HCT116 (cell line): ENCODE measurements around the gene DARS1. TPM values are rescaled to one million over a fixed set of nuclear protein-coding genes. Genes with fewer than 3 reads are reported as not detected.

Experiments
- ATAC-seq: fragments of 200-7000 bp; cut with Tn5 transposase; 2 replicates; pipeline ENCODE4 v1.9.1; 2020; ENCODE audit warnings: mild to moderate bottlenecking, moderate library complexity
- BruUV-seq: library from RNA; stranded (reverse); fragments of 400-500 nt; replicated peaks from 2 replicates; lab custom pipeline; 2021; lab: Mats Ljungman, UMichigan
- CTCF ChIA-PET: fragments of 300-600 bp; sonication (Branson Sonifier 250); formaldehyde crosslinking; loops from one replicate; lab custom pipeline; 2021; ENCODE audit warnings: antibody characterized with exemption; lab: Charles Lee
- POLR2A ChIA-PET: fragments of 300-600, 350-600 bp; sonication (Branson Sonifier 250); formaldehyde crosslinking; loops from one replicate; lab custom pipeline; 2021; ENCODE audit warnings: antibody characterized with exemption; lab: Charles Lee
- RAD21 ChIA-PET, 2 experiments: fragments of 300-600 bp; sonication (Branson Sonifier 250); formaldehyde crosslinking; loops; one replicate each; lab custom pipeline; 2023; ENCODE audit warnings: low total read pairs in 2 of 2; ENCODE audit not compliant: uncharacterized antibody in 2 of 2, unreplicated experiment in 2 of 2, low non-redundant PET in 1 of 2; lab: Charles Lee
- DNase-seq: peaks from one replicate; pipeline ENCODE4 v3.0.0-alpha.2; 2010; ENCODE audit warnings: low read depth, low spot score
- H2AFZ ChIP-seq: fragments of 200-600 bp; shearing (Covaris generic), sonication (generic); 2 replicates; pipeline ENCODE4 v1.6.1; 2017; ENCODE audit warnings: low read depth, mixed run types, mixed read lengths, antibody characterized with exemption, low read length; ENCODE audit not compliant: poor library complexity, severe bottlenecking
- H3K27ac ChIP-seq: 2 replicates; pipeline ENCODE4 v1.5.1; 2012; ENCODE audit warnings: low read depth, low read length
- H3K27me3 ChIP-seq: fragments of 200-600 bp; sonication (generic); 2 replicates; pipeline ENCODE4 v1.6.1; 2016; ENCODE audit warnings: mixed run types, low read length, mixed read lengths; ENCODE audit not compliant: insufficient read depth
- H3K36me3 ChIP-seq, 2 experiments: fragments of 200-500 bp in 1 of 2; fragments of 200-600 bp in 1 of 2; sonication (Bioruptor generic) in 1 of 2; sonication (generic) in 1 of 2; 2 replicates each; pipeline versions ENCODE4 v1.5.1 to v1.6.1; 2014 to 2016; ENCODE audit warnings: low read length in 2 of 2, inconsistent platforms in 1 of 2, mixed read lengths in 1 of 2, mixed run types in 1 of 2; ENCODE audit not compliant: insufficient read depth in 2 of 2, control insufficient read depth in 1 of 2
- H3K4me1 ChIP-seq, 2 experiments: fragments of 200-600 bp in 1 of 2; sonication (generic) in 1 of 2; 2 replicates each; pipeline versions ENCODE4 v1.5.1 to v1.6.1; 2012 to 2017; ENCODE audit warnings: low read length in 2 of 2, inconsistent platforms in 1 of 2, mild to moderate bottlenecking in 1 of 2, mixed read lengths in 1 of 2, mixed run types in 1 of 2, moderate library complexity in 1 of 2; ENCODE audit not compliant: insufficient read depth in 2 of 2, control insufficient read depth in 1 of 2
- H3K4me2 ChIP-seq: fragments of 200-600 bp; sonication (generic); 2 replicates; pipeline ENCODE4 v1.6.1; 2017; ENCODE audit warnings: mixed run types, low read length, mixed read lengths
- H3K4me3 ChIP-seq, 2 experiments: fragments of 200-600 bp in 1 of 2; sonication (generic) in 1 of 2; replicated peaks in 1 of 2; 2 replicates each; pipeline ENCODE4 v1.5.1; 2011 to 2016; ENCODE audit warnings: low read length in 2 of 2, control low read depth in 1 of 2, low read depth in 1 of 2, mild to moderate bottlenecking in 1 of 2, mixed read lengths in 1 of 2, mixed run types in 1 of 2
- H3K79me2 ChIP-seq: fragments of 200-600 bp; sonication (generic); 2 replicates; pipeline ENCODE4 v1.6.1; 2017; ENCODE audit warnings: mild to moderate bottlenecking, mixed run types, low read length, moderate library complexity, mixed read lengths; ENCODE audit not compliant: insufficient read depth
- H3K9ac ChIP-seq: fragments of 200-600 bp; sonication (generic); 2 replicates; pipeline ENCODE4 v1.6.1; 2016; ENCODE audit warnings: low read length, mixed read lengths
- H3K9me2 ChIP-seq: fragments of 200-600 bp; sonication (generic), shearing (Covaris generic); 2 replicates; pipeline ENCODE4 v1.6.1; 2017; ENCODE audit warnings: mixed run types, mild to moderate bottlenecking, moderate library complexity; ENCODE audit not compliant: insufficient read depth
- H3K9me3 ChIP-seq, 2 experiments: fragments of 200-500 bp in 1 of 2; fragments of 200-600 bp in 1 of 2; sonication (Bioruptor generic) in 1 of 2; sonication (generic) in 1 of 2; 2 replicates each; pipeline ENCODE4 v1.6.1; 2014 to 2017; ENCODE audit warnings: low read length in 2 of 2, mixed read lengths in 2 of 2, inconsistent platforms in 1 of 2, low read depth in 1 of 2, mild to moderate bottlenecking in 1 of 2, mixed run types in 1 of 2, moderate library complexity in 1 of 2; ENCODE audit not compliant: control insufficient read depth in 1 of 2, insufficient read depth in 1 of 2
- H4K20me1 ChIP-seq: fragments of 200-600 bp; sonication (generic), shearing (Covaris generic); 2 replicates; pipeline ENCODE4 v1.6.1; 2017; ENCODE audit warnings: mixed run types, mild to moderate bottlenecking, moderate library complexity; ENCODE audit not compliant: insufficient read depth
- CBX3 ChIP-seq: IDR thresholded peaks from 2 replicates; pipeline ENCODE4 v1.6.1; 2012; ENCODE audit warnings: low read depth
- CEBPB ChIP-seq: IDR thresholded peaks from 2 replicates; pipeline ENCODE4 v1.6.1; 2012; ENCODE audit warnings: low read depth
- EGR1 ChIP-seq: IDR thresholded peaks from 2 replicates; pipeline ENCODE4 v1.6.1; 2012; ENCODE audit warnings: low read depth
- FOSL1 ChIP-seq: IDR thresholded peaks from 2 replicates; pipeline ENCODE4 v1.6.1; 2012; ENCODE audit warnings: low read depth
- JUND ChIP-seq: IDR thresholded peaks from 2 replicates; pipeline ENCODE4 v1.6.1; 2012
- POLR2A ChIP-seq: IDR thresholded peaks from 2 replicates; pipeline ENCODE4 v1.7.0; 2011; ENCODE audit warnings: borderline replicate concordance; ENCODE audit not compliant: insufficient read depth, insufficient read length; ENCODE audit errors: extremely low read depth
- POLR2AphosphoS5 ChIP-seq: IDR thresholded peaks from 2 replicates; pipeline ENCODE4 v1.6.1; 2011; ENCODE audit warnings: mild to moderate bottlenecking, low read depth, low read length, moderate library complexity
- SIN3A ChIP-seq: IDR thresholded peaks from 2 replicates; pipeline ENCODE4 v1.6.1; 2012; ENCODE audit warnings: low read depth
- SP1 ChIP-seq: IDR thresholded peaks from 2 replicates; pipeline ENCODE4 v1.6.1; 2012; ENCODE audit warnings: low read depth
- SRF ChIP-seq: IDR thresholded peaks from 2 replicates; pipeline ENCODE4 v1.6.1; 2012; ENCODE audit warnings: low read depth
- TCF7L2 ChIP-seq: IDR thresholded peaks from 2 replicates; pipeline ENCODE4 v1.7.0; 2011; ENCODE audit warnings: borderline replicate concordance, inconsistent platforms; ENCODE audit not compliant: insufficient read depth, insufficient read length; ENCODE audit errors: extremely low read depth
- YY1 ChIP-seq: IDR thresholded peaks from 2 replicates; pipeline ENCODE4 v1.6.1; 2011; ENCODE audit warnings: low read length, low read depth, moderate library complexity, mild to moderate bottlenecking; ENCODE audit not compliant: insufficient replicate concordance; ENCODE audit errors: extremely low read depth
- ZFX ChIP-seq: fragments of 450-650 bp; IDR thresholded peaks from 2 replicates; pipeline ENCODE4 v1.6.1; 2017
- ZNF274 ChIP-seq: fragments of 200-500 bp; sonication (Bioruptor generic); IDR thresholded peaks from 2 replicates; pipeline ENCODE4 v1.6.1; 2014; ENCODE audit warnings: mild to moderate bottlenecking, low read depth, low read length, inconsistent platforms
- intact Hi-C: fragments of 100-400 bp; cut with micrococcal nuclease; formaldehyde crosslinking; loops from 2 replicates; pipeline ENCODE4 v1.10.0; 2022
- total RNA-seq: library from RNA; stranded (reverse); gene quantifications from one replicate; pipeline ENCODE4 v1.2.1, GENCODE V29; 2021; ENCODE audit not compliant: unreplicated experiment
- TF ChIP-seq, protein P1 (sequence below): IDR thresholded peaks from 2 replicates; pipeline ENCODE4 v1.6.1; 2012; ENCODE audit warnings: low read depth
- TF ChIP-seq, protein P2 (sequence below): IDR thresholded peaks from 2 replicates; pipeline ENCODE4 v1.6.1; 2012

The DARS1 gene
- total RNA-seq, 1 experiment from 2014 or later = 94.8 TPM

DNA sequence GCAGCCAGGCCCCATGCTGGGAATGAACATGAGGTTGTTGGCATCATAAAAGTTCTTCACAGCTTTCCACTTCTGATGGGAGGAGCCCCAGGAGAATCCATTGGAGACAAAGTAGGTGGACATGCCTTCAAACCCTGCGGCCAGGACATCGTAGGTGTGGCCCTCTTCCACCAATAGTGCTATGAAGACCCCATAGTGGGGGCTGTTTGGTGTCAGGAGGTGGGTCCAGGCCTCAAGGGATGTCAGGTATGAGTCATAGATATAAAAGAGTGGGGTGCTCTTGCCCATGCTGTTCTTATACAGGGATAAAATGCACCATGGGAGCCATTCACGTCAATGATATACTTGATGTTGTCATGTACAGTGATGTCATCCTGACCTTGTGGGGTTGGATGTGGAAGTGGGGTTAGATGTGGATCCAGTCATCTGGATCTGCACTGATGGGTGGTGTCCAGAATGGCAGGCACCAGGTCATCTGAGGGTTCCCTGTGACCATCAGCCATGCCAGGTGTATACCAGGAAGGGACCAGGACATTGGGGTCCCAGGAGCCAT lies 87.1 kb downstream of the DARS1 start:
- H3K9me2 ChIP-seq = no peaks in the 10 kb centered on the region
- H3K4me2 ChIP-seq = no peak overlapping the region
- H3K9me3 ChIP-seq = no peaks in the 10 kb centered on the region
- no peak overlapping the region for H3K9ac ChIP-seq
- H3K4me3 ChIP-seq = no peak overlapping the region
- H3K27ac ChIP-seq = no peak overlapping the region
- TF ChIP-seq YY1 (no peak), POLR2A (no peak)
- intact Hi-C loops = no loop called here
- H3K36me3 ChIP-seq = no peaks in the 10 kb centered on the region
- BruUV-seq = no TSS peak
- ChIA-PET RAD21 (no interaction called here), POLR2A (no interaction called here), CTCF (no interaction called here)
- ATAC-seq (no peak), DNase-seq (no peak)
- H3K27me3 ChIP-seq = no peaks in the 10 kb centered on the region
- no peaks in the 10 kb centered on the region for H3K4me1 ChIP-seq
- H2AFZ ChIP-seq = no peak overlapping the region
- no peaks in the 10 kb centered on the region for H4K20me1 ChIP-seq
- H3K79me2 ChIP-seq = no peaks in the 10 kb centered on the region

DNA sequence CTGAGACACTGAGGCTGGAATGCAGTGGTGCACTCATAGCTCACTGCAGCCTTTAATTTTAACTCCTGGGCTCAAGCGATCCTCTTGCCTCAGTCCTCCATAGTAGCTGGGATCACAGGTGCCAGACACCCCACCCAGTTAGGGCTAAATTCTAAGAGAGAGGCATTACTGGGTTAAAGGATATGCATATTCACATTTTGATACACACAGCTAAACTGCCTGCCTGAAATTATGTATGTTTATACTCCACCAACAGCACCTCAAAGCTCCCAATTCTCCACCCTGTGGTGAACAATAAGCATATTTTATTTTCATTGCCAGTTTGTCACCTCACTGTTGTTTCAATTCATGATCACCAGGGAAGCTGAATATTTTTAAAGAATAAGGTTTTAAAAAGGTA lies 90.5 kb downstream of the DARS1 start:
- H2AFZ ChIP-seq = no peak overlapping the region
- H3K4me2 ChIP-seq = no peak overlapping the region
- H3K27me3 ChIP-seq = no peaks in the 10 kb centered on the region
- H3K9me3 ChIP-seq = no peaks in the 10 kb centered on the region
- POLR2A ChIA-PET = interaction anchor here (0.7 kb wide), 1 partner anchor 345 kb away, joined by 3 read pairs; no protein-coding TSS in a partner anchor
- H3K36me3 ChIP-seq = no peaks in the 10 kb centered on the region
- DNase-seq (no peak), ATAC-seq (no peak)
- TF ChIP-seq FOSL1 = no peak
- TF ChIP-seq, protein P1, sequence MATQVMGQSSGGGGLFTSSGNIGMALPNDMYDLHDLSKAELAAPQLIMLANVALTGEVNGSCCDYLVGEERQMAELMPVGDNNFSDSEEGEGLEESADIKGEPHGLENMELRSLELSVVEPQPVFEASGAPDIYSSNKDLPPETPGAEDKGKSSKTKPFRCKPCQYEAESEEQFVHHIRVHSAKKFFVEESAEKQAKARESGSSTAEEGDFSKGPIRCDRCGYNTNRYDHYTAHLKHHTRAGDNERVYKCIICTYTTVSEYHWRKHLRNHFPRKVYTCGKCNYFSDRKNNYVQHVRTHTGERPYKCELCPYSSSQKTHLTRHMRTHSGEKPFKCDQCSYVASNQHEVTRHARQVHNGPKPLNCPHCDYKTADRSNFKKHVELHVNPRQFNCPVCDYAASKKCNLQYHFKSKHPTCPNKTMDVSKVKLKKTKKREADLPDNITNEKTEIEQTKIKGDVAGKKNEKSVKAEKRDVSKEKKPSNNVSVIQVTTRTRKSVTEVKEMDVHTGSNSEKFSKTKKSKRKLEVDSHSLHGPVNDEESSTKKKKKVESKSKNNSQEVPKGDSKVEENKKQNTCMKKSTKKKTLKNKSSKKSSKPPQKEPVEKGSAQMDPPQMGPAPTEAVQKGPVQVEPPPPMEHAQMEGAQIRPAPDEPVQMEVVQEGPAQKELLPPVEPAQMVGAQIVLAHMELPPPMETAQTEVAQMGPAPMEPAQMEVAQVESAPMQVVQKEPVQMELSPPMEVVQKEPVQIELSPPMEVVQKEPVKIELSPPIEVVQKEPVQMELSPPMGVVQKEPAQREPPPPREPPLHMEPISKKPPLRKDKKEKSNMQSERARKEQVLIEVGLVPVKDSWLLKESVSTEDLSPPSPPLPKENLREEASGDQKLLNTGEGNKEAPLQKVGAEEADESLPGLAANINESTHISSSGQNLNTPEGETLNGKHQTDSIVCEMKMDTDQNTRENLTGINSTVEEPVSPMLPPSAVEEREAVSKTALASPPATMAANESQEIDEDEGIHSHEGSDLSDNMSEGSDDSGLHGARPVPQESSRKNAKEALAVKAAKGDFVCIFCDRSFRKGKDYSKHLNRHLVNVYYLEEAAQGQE = no peak
- no peak for TF ChIP-seq POLR2AphosphoS5
- TF ChIP-seq SIN3A = no peak
- TF ChIP-seq, protein P2, sequence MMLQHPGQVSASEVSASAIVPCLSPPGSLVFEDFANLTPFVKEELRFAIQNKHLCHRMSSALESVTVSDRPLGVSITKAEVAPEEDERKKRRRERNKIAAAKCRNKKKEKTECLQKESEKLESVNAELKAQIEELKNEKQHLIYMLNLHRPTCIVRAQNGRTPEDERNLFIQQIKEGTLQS = no peak
- TF ChIP-seq POLR2A = no peak
- no peak for TF ChIP-seq EGR1
- no peak for TF ChIP-seq ZNF274
- TF ChIP-seq JUND = no peak
- TF ChIP-seq YY1 = no peak
- no peak for TF ChIP-seq CEBPB
- TF ChIP-seq TCF7L2 = no peak
- TF ChIP-seq ZFX = no peak
- no peak for TF ChIP-seq SRF
- no peak for TF ChIP-seq CBX3
- no peak for TF ChIP-seq SP1
- H3K27ac ChIP-seq = no peak overlapping the region
- no peak overlapping the region for H3K4me3 ChIP-seq
- no peaks in the 10 kb centered on the region for H3K4me1 ChIP-seq
- no TSS peak for BruUV-seq
- intact Hi-C loops = no loop called here
- H3K79me2 ChIP-seq = no peaks in the 10 kb centered on the region
- CTCF ChIA-PET = interaction anchor here (1.6 kb wide), 1 partner anchor 19 kb away, joined by 5 read pairs; no protein-coding TSS in a partner anchor
- no peak overlapping the region for H3K9ac ChIP-seq
- H3K9me2 ChIP-seq = no peaks in the 10 kb centered on the region
- H4K20me1 ChIP-seq = no peaks in the 10 kb centered on the region
- RAD21 ChIA-PET = no interaction called here
